ENCODE results near the gene HOTAIR. TPM values are rescaled to one million over a fixed set of nuclear protein-coding genes. Genes with fewer than 3 reads are reported as not detected.

The HOTAIR gene
- total RNA-seq, 1 experiment from 2014 or later: 3.5 TPM

DNA sequence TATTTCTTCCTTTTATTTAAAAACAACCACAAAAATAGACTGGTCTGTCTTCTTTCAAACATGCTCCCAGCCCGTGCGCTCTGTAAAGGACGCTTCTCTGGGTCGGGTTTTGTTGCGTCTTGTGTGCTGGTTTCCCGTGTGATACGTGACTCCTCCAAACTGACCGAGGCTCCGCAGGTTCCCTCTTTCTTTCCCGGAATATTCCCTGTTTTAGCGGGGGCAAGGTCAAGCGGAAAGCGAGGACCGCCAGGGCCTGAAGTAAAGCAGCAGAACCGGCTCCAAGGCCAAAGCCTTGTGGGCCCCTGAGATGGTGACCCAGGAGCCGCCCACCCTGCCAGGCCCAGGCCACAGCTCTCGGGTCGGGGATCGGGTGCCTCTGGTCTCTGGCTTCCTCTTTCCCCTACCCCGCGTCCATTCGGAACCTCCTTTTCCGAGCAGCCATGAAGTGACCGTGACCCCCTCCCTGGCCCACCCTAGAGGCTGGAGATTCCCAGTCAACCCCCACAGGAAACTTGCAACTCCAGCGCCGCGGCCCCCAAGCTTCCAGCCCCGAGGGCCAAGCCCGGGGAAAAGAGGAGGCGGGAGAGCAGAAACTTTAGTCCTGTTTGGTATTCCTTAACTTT lies 9.3 kb upstream of the HOTAIR start:
- Histone ChIP-seq H2AFZ (ENCODE audit: low read length) (no peak overlapping the region; the same call in 1 of the 2 replicates), H4K20me1 (ENCODE audit: low read length) (no peaks in the 10 kb centered on the region), H3K4me2 (ENCODE audit: low read length) (peak overlapping the region; percentile 41; the same call in 1 of the 2 replicates), H3K4me3 (ENCODE audit: low read length) (no peak overlapping the region), H3K27me3 (ENCODE audit: low read length) (no peaks in the 10 kb centered on the region), H3K4me1 (ENCODE audit: insufficient read depth, low read length) (peaks cover 25% of the 10 kb centered on the region), H3K9ac (ENCODE audit: low read length) (no peak overlapping the region), H3K79me2 (ENCODE audit: low read length) (no peaks in the 10 kb centered on the region), H3K9me3 (ENCODE audit: low read length) (no peaks in the 10 kb centered on the region), H3K27ac (ENCODE audit: low read length) (no peak overlapping the region), H3K9me2 (replicated peaks; ENCODE audit: low read length) (no peaks in the 10 kb centered on the region), H3F3A (ENCODE audit: low read length, unreplicated experiment) (no peaks in the 10 kb centered on the region), H3K36me3 (ENCODE audit: low read depth, low read length) (no peaks in the 10 kb centered on the region)
- BruUV-seq (replicated peaks): no TSS peak
- intact Hi-C loops (cut with micrococcal nuclease): no loop called here
- POLR2A ChIA-PET (ENCODE audit: unreplicated experiment): no interaction called here
- DNase-seq (no peak), ATAC-seq (no peak)
- TF ChIP-seq EZH2phosphoT487 (IDR thresholded peaks at IDR 0.05; ENCODE audit: borderline replicate concordance, low read length): no peak
- TF ChIP-seq EZH2 (IDR thresholded peaks at IDR 0.05; ENCODE audit: low read length, unreplicated experiment): no peak
- TF ChIP-seq, protein P1, sequence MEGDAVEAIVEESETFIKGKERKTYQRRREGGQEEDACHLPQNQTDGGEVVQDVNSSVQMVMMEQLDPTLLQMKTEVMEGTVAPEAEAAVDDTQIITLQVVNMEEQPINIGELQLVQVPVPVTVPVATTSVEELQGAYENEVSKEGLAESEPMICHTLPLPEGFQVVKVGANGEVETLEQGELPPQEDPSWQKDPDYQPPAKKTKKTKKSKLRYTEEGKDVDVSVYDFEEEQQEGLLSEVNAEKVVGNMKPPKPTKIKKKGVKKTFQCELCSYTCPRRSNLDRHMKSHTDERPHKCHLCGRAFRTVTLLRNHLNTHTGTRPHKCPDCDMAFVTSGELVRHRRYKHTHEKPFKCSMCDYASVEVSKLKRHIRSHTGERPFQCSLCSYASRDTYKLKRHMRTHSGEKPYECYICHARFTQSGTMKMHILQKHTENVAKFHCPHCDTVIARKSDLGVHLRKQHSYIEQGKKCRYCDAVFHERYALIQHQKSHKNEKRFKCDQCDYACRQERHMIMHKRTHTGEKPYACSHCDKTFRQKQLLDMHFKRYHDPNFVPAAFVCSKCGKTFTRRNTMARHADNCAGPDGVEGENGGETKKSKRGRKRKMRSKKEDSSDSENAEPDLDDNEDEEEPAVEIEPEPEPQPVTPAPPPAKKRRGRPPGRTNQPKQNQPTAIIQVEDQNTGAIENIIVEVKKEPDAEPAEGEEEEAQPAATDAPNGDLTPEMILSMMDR (conservative IDR thresholded peaks at IDR 0.05; ENCODE audit: low read depth, low read length): no peak
- CTCF ChIA-PET: interaction anchor here (1.2 to 1.3 kb wide), 2 partner anchors 48 to 217 kb away, joined by 3 to 11 read pairs; partner anchors contain the start of gene HOXC5

DNA sequence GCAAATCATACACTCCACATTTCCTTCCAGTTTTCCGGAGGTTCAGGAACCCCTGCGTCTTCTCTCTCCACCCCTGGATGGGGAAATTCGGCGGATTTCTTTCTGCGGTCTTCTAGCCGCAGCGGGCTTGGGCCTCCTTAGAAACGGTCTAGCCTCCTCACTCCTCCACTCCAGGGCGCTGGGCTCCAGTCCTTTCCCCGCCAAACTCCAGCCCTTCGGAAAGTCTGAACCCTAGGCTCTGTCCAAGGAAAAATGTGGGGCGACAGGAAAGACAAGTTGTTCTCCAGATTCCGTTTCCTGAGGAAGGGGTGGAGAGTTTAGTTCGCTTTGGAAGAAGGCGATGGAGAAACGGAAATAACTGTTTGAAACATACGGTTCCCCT lies 8.8 kb upstream of the HOTAIR start:
- no peaks in the 10 kb centered on the region for H3K79me2 ChIP-seq (ENCODE audit: low read length)
- H4K20me1 ChIP-seq (ENCODE audit: low read length): no peaks in the 10 kb centered on the region
- intact Hi-C loops (cut with micrococcal nuclease): no loop called here
- no peak overlapping the region for H2AFZ ChIP-seq (ENCODE audit: low read length)
- H3F3A ChIP-seq (ENCODE audit: low read length, unreplicated experiment): no peaks in the 10 kb centered on the region
- TF ChIP-seq EZH2 (IDR thresholded peaks at IDR 0.05; ENCODE audit: low read length, unreplicated experiment) (no peak), EZH2phosphoT487 (IDR thresholded peaks at IDR 0.05; ENCODE audit: borderline replicate concordance, low read length) (no peak)
- TF ChIP-seq, protein P1 (conservative IDR thresholded peaks at IDR 0.05; ENCODE audit: low read depth, low read length): no peak
- H3K9me2 ChIP-seq (replicated peaks; ENCODE audit: low read length): no peaks in the 10 kb centered on the region
- CTCF ChIA-PET: no interaction called here
- H3K27me3 ChIP-seq (ENCODE audit: low read length): no peaks in the 10 kb centered on the region
- POLR2A ChIA-PET (ENCODE audit: unreplicated experiment): no interaction called here
- no peak overlapping the region for H3K9ac ChIP-seq (ENCODE audit: low read length)
- no peak overlapping the region for H3K4me2 ChIP-seq (ENCODE audit: low read length)
- no peak overlapping the region for H3K27ac ChIP-seq (ENCODE audit: low read length)
- DNase-seq (no peak), ATAC-seq (no peak)
- no peaks in the 10 kb centered on the region for H3K9me3 ChIP-seq (ENCODE audit: low read length)
- BruUV-seq (replicated peaks): no TSS peak
- peaks cover 25% of the 10 kb centered on the region for H3K4me1 ChIP-seq (ENCODE audit: insufficient read depth, low read length)
- H3K36me3 ChIP-seq (ENCODE audit: low read depth, low read length): no peaks in the 10 kb centered on the region
- H3K4me3 ChIP-seq (ENCODE audit: low read length): no peak overlapping the region

Data from PC-3 (cell line).